Measurements from ENCODE around the gene SLC6A17. TPM values are rescaled to one million over a fixed set of nuclear protein-coding genes. Genes with fewer than 3 reads are reported as not detected.

Gene SLC6A17
- total RNA-seq, 1 donor from 2014 or later: 0.52 TPM

DNA sequence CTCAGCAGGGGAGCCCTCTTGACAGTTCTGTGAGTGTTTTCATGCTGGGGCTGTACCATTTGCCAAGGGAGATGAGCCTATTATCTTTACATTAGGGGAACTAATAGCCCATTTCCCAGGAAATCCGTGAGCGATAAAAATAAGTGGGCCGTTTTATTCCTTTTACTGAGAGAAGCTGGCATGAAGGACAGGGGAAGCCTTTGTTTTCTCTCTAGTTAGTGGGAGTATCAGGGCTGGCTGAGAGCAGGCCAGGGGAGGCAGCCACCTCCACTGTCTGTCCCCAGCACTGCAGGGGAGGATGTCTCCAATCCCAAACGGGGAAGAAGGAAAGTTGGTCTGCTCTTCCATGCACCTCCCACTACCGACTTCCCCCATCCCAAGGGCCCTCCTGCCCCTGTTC is 35.5 kb upstream of the SLC6A17 start:
- Histone ChIP-seq H3K36me3 (ENCODE audit: control insufficient read depth in 3 of 3, insufficient read depth in 3 of 3, low read length in 3 of 3) (no peaks in the 10 kb centered on the region), H3K27ac (ENCODE audit: low read depth, low read length) (no peak overlapping the region), H3K9me3 (ENCODE audit: control insufficient read depth in 3 of 3, low read length in 3 of 3) (no peaks in the 10 kb centered on the region), H3K4me1 (ENCODE audit: control insufficient read depth in 3 of 3, insufficient read depth in 3 of 3, low read length in 3 of 3) (no peaks in the 10 kb centered on the region), H3K4me3 (ENCODE audit: low read length in 3 of 3) (no peak overlapping the region), H3K27me3 (ENCODE audit: control insufficient read depth in 3 of 3, insufficient read depth in 3 of 3, low read length in 3 of 3) (peaks cover 0 to 19% (median 13%) of the 10 kb centered on the region in 3 donors), H3K9ac (ENCODE audit: low read depth in 1 of 3, low read length in 3 of 3) (no peak overlapping the region)

DNA sequence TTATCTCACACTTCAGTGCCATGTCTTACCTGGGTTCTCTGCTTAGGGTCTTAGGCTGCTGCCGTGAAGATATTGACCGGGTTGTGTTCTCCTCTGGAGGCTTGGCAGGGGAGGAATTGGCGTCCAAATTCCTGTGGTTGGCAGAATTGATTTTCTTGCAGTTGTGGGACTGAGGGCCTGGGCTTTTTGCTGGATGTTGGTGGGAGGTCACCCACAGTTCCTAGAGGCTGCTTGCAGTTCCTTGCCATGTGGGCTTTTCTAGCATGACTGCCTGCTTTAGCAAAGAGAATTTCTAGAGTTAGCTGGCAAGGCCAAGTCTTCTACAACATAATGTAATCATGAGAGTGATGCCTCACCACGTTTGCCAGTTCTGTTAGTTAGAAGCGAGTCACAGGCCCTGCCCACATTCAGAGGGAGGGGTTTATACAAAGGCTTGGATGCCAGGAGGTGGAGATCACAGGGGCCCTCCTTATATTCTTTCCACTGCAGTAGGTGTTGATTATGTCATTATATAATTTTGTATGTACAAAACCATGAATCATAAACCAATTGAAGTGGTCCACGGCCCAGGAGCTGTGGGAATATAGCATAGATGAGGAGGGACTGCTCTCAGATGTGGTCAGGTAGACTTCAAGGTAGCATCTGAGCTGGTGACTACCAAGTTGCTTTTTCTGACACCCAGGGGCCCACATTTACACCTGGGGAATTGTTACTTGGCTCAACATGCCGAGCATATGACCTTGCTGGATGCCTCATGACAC is 31.5 kb upstream of the SLC6A17 start:
- no peak overlapping the region for H3K9ac ChIP-seq (ENCODE audit: low read depth in 1 of 3, low read length in 3 of 3)
- H3K36me3 ChIP-seq (ENCODE audit: control insufficient read depth in 3 of 3, insufficient read depth in 3 of 3, low read length in 3 of 3): no peaks in the 10 kb centered on the region
- H3K9me3 ChIP-seq (ENCODE audit: control insufficient read depth in 3 of 3, low read length in 3 of 3): peaks cover 0 to 3% (median 0%) of the 10 kb centered on the region in 3 donors
- H3K4me3 ChIP-seq (ENCODE audit: low read length in 3 of 3): no peak overlapping the region
- no peaks in the 10 kb centered on the region for H3K4me1 ChIP-seq (ENCODE audit: control insufficient read depth in 3 of 3, insufficient read depth in 3 of 3, low read length in 3 of 3)
- H3K27me3 ChIP-seq (ENCODE audit: control insufficient read depth in 3 of 3, insufficient read depth in 3 of 3, low read length in 3 of 3): peaks cover 5 to 18% (median 11%) of the 10 kb centered on the region in 3 donors
- no peak overlapping the region for H3K27ac ChIP-seq (ENCODE audit: low read depth, low read length)

DNA sequence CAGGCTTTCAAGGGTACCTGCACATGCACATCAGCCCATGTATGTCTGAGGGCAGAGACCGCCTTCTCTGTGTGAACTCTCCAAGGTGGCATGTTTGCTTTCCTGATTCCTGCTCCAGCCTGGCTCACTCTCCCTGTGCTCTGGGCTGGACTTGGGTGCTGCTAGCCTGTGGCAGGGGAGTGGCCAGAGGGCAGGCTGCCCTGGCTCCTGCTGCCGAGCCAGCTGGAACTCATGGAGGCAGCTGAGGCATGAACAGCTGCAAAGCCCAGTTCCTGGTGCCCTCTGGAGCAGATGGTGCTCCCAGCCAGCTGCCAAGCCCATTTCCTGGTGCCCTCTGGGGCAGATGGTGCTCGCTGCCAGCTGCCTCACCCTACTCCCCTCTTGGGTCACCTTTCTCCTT is 30.5 kb upstream of the SLC6A17 start:
- Histone ChIP-seq H3K9me3 (ENCODE audit: control insufficient read depth in 3 of 3, low read length in 3 of 3) (peaks cover 0 to 7% (median 0%) of the 10 kb centered on the region in 3 donors), H3K36me3 (ENCODE audit: control insufficient read depth in 3 of 3, insufficient read depth in 3 of 3, low read length in 3 of 3) (no peaks in the 10 kb centered on the region), H3K27ac (ENCODE audit: low read depth, low read length) (no peak overlapping the region), H3K27me3 (ENCODE audit: control insufficient read depth in 3 of 3, insufficient read depth in 3 of 3, low read length in 3 of 3) (peaks cover 5 to 12% (median 10%) of the 10 kb centered on the region in 3 donors), H3K9ac (ENCODE audit: low read depth in 1 of 3, low read length in 3 of 3) (no peak overlapping the region), H3K4me3 (ENCODE audit: low read length in 3 of 3) (no peak overlapping the region), H3K4me1 (ENCODE audit: control insufficient read depth in 3 of 3, insufficient read depth in 3 of 3, low read length in 3 of 3) (no peaks in the 10 kb centered on the region)

DNA sequence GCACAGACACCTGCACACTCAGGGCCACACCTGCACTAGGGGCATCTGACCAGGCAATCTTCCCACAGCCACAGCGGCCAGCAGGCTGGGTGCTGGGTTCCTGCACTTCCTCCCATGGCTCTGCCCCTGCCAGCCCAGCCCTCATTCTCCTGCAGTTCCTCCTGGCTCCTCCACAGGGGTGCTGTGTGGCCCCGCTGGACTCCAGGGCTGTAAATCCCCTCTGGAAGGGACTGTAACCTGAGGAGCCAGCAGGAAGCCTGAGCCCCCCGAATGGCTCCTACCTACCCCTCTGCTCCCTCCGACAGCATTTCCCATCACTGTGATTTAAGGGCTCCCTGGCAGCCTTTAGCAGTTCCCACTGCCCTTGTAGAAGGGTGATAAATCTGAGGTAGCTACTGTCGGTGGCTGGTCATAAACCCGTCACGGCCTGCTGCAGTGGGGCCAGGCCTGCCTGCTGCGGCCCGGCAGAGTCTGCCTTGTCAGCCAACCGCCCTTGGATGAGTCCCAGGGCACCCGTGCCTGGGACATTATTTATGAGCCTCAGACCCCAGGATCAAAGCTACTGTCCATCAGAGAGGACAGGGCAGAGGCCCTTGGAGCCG is 29.2 kb upstream of the SLC6A17 start:
- Histone ChIP-seq H3K36me3 (ENCODE audit: control insufficient read depth in 3 of 3, insufficient read depth in 3 of 3, low read length in 3 of 3) (no peaks in the 10 kb centered on the region), H3K9me3 (ENCODE audit: control insufficient read depth in 3 of 3, low read length in 3 of 3) (peaks cover 0 to 12% (median under 1%) of the 10 kb centered on the region in 3 donors), H3K9ac (ENCODE audit: low read depth in 1 of 3, low read length in 3 of 3) (no peak overlapping the region), H3K4me1 (ENCODE audit: control insufficient read depth in 3 of 3, insufficient read depth in 3 of 3, low read length in 3 of 3) (no peaks in the 10 kb centered on the region), H3K4me3 (ENCODE audit: low read length in 3 of 3) (no peak overlapping the region), H3K27me3 (ENCODE audit: control insufficient read depth in 3 of 3, insufficient read depth in 3 of 3, low read length in 3 of 3) (peaks cover 5 to 12% (median 6%) of the 10 kb centered on the region in 3 donors), H3K27ac (ENCODE audit: low read depth, low read length) (no peak overlapping the region)

DNA sequence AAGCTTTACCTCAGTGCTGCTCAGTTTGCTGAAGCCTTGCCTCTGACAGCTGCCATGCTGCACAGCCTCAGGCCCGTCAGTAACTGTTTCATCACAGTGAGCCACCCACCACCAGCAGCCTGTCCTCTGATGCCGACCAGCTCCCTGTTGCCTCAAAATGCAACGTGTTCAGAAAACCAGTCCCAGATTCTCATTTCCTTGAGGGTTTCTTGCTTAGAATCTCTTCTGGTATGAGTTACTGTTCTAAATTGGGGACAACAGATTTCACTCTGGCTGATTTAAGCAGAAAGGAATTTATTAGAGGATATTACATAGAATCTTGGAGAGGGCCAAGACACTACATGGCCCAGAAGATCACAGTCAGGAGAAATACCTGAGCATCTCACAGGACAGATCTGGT is 27.1 kb upstream of the SLC6A17 start:
- H3K9ac ChIP-seq (ENCODE audit: low read depth in 1 of 3, low read length in 3 of 3): no peak overlapping the region
- no peaks in the 10 kb centered on the region for H3K36me3 ChIP-seq (ENCODE audit: control insufficient read depth in 3 of 3, insufficient read depth in 3 of 3, low read length in 3 of 3)

DNA sequence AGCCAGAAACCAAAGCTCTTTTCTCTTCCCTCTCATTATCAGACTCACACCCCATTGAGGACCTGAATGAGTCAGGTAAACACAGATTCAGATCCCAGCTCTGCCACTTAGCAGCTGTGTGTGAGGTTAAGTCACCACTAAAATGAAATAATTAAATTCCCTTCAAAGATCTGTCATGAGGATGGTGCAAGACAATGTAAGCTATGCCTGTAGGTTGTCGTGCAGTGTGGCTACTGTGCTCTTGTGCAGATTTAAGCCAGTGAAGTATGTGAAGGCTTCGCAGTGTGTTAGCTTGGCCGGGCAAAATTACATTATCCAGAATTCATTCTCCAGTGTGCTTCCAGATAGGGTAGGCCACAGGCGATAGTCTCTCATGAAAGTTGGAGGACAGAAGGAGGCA is 24.5 kb upstream of the SLC6A17 start:
- peaks cover 22 to 38% (median 31%) of the 10 kb centered on the region in 3 donors for H3K27me3 ChIP-seq (ENCODE audit: control insufficient read depth in 3 of 3, insufficient read depth in 3 of 3, low read length in 3 of 3)
- H3K4me1 ChIP-seq (ENCODE audit: control insufficient read depth in 3 of 3, insufficient read depth in 3 of 3, low read length in 3 of 3): peaks cover 0 to 6% (median 0%) of the 10 kb centered on the region in 3 donors
- H3K4me3 ChIP-seq (ENCODE audit: low read length in 3 of 3): no peak overlapping the region
- no peak overlapping the region for H3K27ac ChIP-seq (ENCODE audit: low read depth, low read length)
- no peaks in the 10 kb centered on the region for H3K36me3 ChIP-seq (ENCODE audit: control insufficient read depth in 3 of 3, insufficient read depth in 3 of 3, low read length in 3 of 3)
- no peak overlapping the region for H3K9ac ChIP-seq (ENCODE audit: low read depth in 1 of 3, low read length in 3 of 3)
- H3K9me3 ChIP-seq (ENCODE audit: control insufficient read depth in 3 of 3, low read length in 3 of 3): peaks cover 4 to 15% (median 5%) of the 10 kb centered on the region in 3 donors

More for the DNA sequence above, 27.1 kb upstream of the SLC6A17 start:
- Histone ChIP-seq H3K4me3 (ENCODE audit: low read length in 3 of 3) (no peak overlapping the region), H3K27ac (ENCODE audit: low read depth, low read length) (no peak overlapping the region), H3K27me3 (ENCODE audit: control insufficient read depth in 3 of 3, insufficient read depth in 3 of 3, low read length in 3 of 3) (peaks cover 6 to 17% (median 10%) of the 10 kb centered on the region in 3 donors), H3K4me1 (ENCODE audit: control insufficient read depth in 3 of 3, insufficient read depth in 3 of 3, low read length in 3 of 3) (no peaks in the 10 kb centered on the region), H3K9me3 (ENCODE audit: control insufficient read depth in 3 of 3, low read length in 3 of 3) (peaks cover 4 to 15% (median 5%) of the 10 kb centered on the region in 3 donors)

DNA sequence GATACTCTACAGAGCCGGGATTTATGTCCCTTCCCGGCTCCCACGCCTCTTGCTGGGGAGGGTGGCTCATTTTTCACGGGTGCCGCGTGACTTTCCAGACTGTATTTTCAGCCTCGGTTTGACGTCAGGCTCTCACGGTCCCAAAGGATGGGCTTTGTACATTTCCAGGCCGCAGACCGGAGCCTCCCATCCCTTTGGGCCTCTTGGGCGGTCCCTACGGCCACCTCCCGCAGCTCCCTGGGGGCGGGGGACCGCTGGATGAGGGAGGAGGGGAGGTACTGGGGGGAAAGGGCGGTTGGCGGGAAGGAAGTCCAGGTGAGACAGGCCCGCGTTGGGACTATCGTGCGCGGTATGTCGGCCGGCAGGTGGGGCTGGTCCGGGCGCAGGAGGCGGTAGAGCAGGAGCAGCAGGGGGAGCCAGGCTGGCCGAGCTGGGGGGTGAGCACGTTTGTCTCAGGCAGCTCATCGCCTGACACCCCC is 20.1 kb upstream of the SLC6A17 start:
- no peak overlapping the region for H3K4me3 ChIP-seq (ENCODE audit: low read length in 3 of 3)
- peak overlapping the region in 1 of 3 donors; percentile 33 for H3K9ac ChIP-seq (ENCODE audit: low read depth in 1 of 3, low read length in 3 of 3)
- peaks cover 0 to 6% (median 4%) of the 10 kb centered on the region in 3 donors for H3K4me1 ChIP-seq (ENCODE audit: control insufficient read depth in 3 of 3, insufficient read depth in 3 of 3, low read length in 3 of 3)
- H3K27ac ChIP-seq (ENCODE audit: low read depth, low read length): no peak overlapping the region
- H3K27me3 ChIP-seq (ENCODE audit: control insufficient read depth in 3 of 3, insufficient read depth in 3 of 3, low read length in 3 of 3): peaks cover 28 to 38% (median 36%) of the 10 kb centered on the region in 3 donors
- H3K9me3 ChIP-seq (ENCODE audit: control insufficient read depth in 3 of 3, low read length in 3 of 3): peaks cover 4 to 8% (median 5%) of the 10 kb centered on the region in 3 donors
- H3K36me3 ChIP-seq (ENCODE audit: control insufficient read depth in 3 of 3, insufficient read depth in 3 of 3, low read length in 3 of 3): no peaks in the 10 kb centered on the region

DNA sequence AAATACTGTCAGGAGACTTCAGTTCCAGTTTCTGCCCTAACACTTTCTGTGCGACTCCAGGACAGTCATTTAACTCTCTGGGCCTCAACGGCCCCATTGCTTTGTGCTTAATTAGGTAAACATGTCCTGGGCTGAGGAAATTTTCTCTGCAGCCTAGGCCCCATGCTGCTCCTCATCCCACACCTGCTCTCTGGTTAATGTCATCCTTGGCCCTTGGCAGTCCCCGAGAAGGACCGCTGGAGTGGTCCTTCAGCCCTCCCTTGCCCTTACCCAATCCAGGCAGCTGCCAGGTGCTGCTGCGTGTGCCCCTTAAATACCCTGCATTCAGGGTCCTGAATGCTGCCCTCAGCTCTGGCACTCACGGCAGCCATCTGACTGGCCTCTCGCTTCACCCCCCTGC is 19.3 kb upstream of the SLC6A17 start:
- peaks cover 28 to 43% (median 40%) of the 10 kb centered on the region in 3 donors for H3K27me3 ChIP-seq (ENCODE audit: control insufficient read depth in 3 of 3, insufficient read depth in 3 of 3, low read length in 3 of 3)
- H3K36me3 ChIP-seq (ENCODE audit: control insufficient read depth in 3 of 3, insufficient read depth in 3 of 3, low read length in 3 of 3): no peaks in the 10 kb centered on the region

DNA sequence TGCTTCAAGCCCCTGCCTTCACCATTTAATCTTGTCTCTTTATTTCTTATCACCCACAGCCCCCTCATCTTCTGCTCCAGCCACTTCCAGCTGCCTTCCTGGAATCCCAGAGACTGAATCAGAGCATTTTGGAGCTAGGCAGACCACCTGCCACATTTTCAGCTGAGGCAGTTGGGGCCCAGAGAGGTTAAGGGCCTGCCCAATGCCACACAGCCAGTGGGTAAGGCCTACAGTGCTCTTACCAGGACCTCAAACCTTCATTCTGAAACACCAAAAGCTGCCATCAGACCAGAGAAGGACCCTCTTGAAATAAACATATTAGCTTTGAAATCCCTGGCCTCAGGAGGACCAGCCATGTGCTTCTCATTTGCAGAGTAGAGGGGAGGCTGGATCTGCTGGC is 17.6 kb upstream of the SLC6A17 start:
- peaks cover 0 to 6% (median 4%) of the 10 kb centered on the region in 3 donors for H3K4me1 ChIP-seq (ENCODE audit: control insufficient read depth in 3 of 3, insufficient read depth in 3 of 3, low read length in 3 of 3)
- no peak overlapping the region for H3K27ac ChIP-seq (ENCODE audit: low read depth, low read length)
- no peaks in the 10 kb centered on the region for H3K9me3 ChIP-seq (ENCODE audit: control insufficient read depth in 3 of 3, low read length in 3 of 3)
- peaks cover 41 to 45% (median 42%) of the 10 kb centered on the region in 3 donors for H3K27me3 ChIP-seq (ENCODE audit: control insufficient read depth in 3 of 3, insufficient read depth in 3 of 3, low read length in 3 of 3)
- H3K36me3 ChIP-seq (ENCODE audit: control insufficient read depth in 3 of 3, insufficient read depth in 3 of 3, low read length in 3 of 3): no peaks in the 10 kb centered on the region
- no peak overlapping the region for H3K9ac ChIP-seq (ENCODE audit: low read depth in 1 of 3, low read length in 3 of 3)
- H3K4me3 ChIP-seq (ENCODE audit: low read length in 3 of 3): no peak overlapping the region

More for the DNA sequence above, 19.3 kb upstream of the SLC6A17 start:
- Histone ChIP-seq H3K9ac (ENCODE audit: low read depth in 1 of 3, low read length in 3 of 3) (no peak overlapping the region), H3K9me3 (ENCODE audit: control insufficient read depth in 3 of 3, low read length in 3 of 3) (peaks cover 4 to 5% (median 4%) of the 10 kb centered on the region in 3 donors), H3K4me1 (ENCODE audit: control insufficient read depth in 3 of 3, insufficient read depth in 3 of 3, low read length in 3 of 3) (peaks cover 0 to 6% (median 4%) of the 10 kb centered on the region in 3 donors), H3K27ac (ENCODE audit: low read depth, low read length) (no peak overlapping the region), H3K4me3 (ENCODE audit: low read length in 3 of 3) (no peak overlapping the region)

DNA sequence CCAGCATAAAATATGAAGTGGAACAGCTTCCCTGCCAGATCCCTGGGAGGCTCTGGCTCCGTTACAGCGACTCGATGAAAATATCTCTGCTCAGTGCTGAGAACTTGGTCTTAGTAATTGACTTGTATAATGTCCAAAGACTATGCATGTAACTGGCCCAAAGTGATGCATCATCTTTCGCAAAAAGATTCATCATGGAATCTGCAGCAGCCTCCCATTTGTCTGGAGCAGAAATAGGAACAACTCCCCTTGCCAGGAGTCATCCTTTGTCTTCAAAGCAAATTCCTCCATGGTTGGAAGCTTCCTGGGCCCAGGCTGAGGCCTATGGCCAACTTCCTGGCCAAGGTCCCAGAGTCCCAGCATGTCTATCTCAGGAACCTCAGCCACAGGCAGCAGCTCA is 16.9 kb upstream of the SLC6A17 start:
- no peak overlapping the region for H3K9ac ChIP-seq (ENCODE audit: low read depth in 1 of 3, low read length in 3 of 3)
- H3K9me3 ChIP-seq (ENCODE audit: control insufficient read depth in 3 of 3, low read length in 3 of 3): no peaks in the 10 kb centered on the region
- peaks cover 42 to 47% (median 43%) of the 10 kb centered on the region in 3 donors for H3K27me3 ChIP-seq (ENCODE audit: control insufficient read depth in 3 of 3, insufficient read depth in 3 of 3, low read length in 3 of 3)
- peaks cover 0 to 6% (median 4%) of the 10 kb centered on the region in 3 donors for H3K4me1 ChIP-seq (ENCODE audit: control insufficient read depth in 3 of 3, insufficient read depth in 3 of 3, low read length in 3 of 3)
- H3K27ac ChIP-seq (ENCODE audit: low read depth, low read length): no peak overlapping the region
- no peak overlapping the region for H3K4me3 ChIP-seq (ENCODE audit: low read length in 3 of 3)
- no peaks in the 10 kb centered on the region for H3K36me3 ChIP-seq (ENCODE audit: control insufficient read depth in 3 of 3, insufficient read depth in 3 of 3, low read length in 3 of 3)

Measured in skeletal muscle tissue (tissue), 4 donors.